K562 (cell line): Measurements from ENCODE around the gene SUSD3. TPM values are rescaled to one million over a fixed set of nuclear protein-coding genes. Genes with fewer than 3 reads are reported as not detected.
A peak's percentile ranks its signal among the peaks of the same experiment; 100 is the strongest.

Experiments
- ARNT ChIP-seq, 2 experiments: fragments of 450-650 bp; IDR thresholded peaks; 2 replicates each; pipeline ENCODE4 v1.6.1; 2016; ENCODE audit warnings: mild to moderate bottlenecking in 1 of 2
- BRD4 ChIP-seq: fragments of 200-600 bp; sonication (generic); IDR thresholded peaks from 2 replicates; pipeline ENCODE4 v1.6.1; 2017; ENCODE audit warnings: inconsistent platforms
- DMBX1 ChIP-seq: fragments of 250-450 bp; sonication (Bioruptor Pico); IDR thresholded peaks from 2 replicates; pipeline ENCODE4 v1.8.0; 2022; ENCODE audit warnings: inconsistent platforms, mild to moderate bottlenecking, moderate library complexity, borderline replicate concordance
- E4F1 ChIP-seq: fragments of 250-450 bp; sonication (Bioruptor Pico); IDR thresholded peaks from 2 replicates; pipeline ENCODE4 v1.5.0; 2021; ENCODE audit warnings: mild to moderate bottlenecking, borderline replicate concordance
- ETV6 ChIP-seq, 3 experiments: fragments of 150-350 bp in 1 of 3; sonication (generic) in 1 of 3; formaldehyde crosslinking in 1 of 3; IDR thresholded peaks; 2 replicates each; pipeline versions ENCODE4 v1.6.1 to v1.8.0; 2014 to 2022; ENCODE audit warnings: borderline replicate concordance in 2 of 3, low read depth in 2 of 3, antibody characterized with exemption in 1 of 3, low read length in 1 of 3, mild to moderate bottlenecking in 1 of 3, missing genetic modification reagents in 1 of 3
- GTF2F1 ChIP-seq: IDR thresholded peaks from 2 replicates; pipeline ENCODE4 v1.6.1; 2011; ENCODE audit warnings: low read depth, low read length, improper control_type of control experiment
- HES1 ChIP-seq: fragments of 450-650 bp; IDR thresholded peaks from 2 replicates; pipeline ENCODE4 v1.6.1; 2016; ENCODE audit warnings: low read depth, mild to moderate bottlenecking, moderate library complexity
- NONO ChIP-seq, 2 experiments: fragments of 200-400 bp in 1 of 2; fragments of 450-650 bp in 1 of 2; formaldehyde crosslinking in 1 of 2; IDR thresholded peaks; 2 replicates each; pipeline ENCODE4 v1.6.1; 2017; ENCODE audit warnings: low read depth in 2 of 2, mild to moderate bottlenecking in 2 of 2, moderate library complexity in 2 of 2, low read length in 1 of 2
- NRF1 ChIP-seq, 2 experiments: fragments of 450-650 bp; IDR thresholded peaks in 1 of 2; conservative IDR thresholded peaks in 1 of 2; 2 replicates each; pipeline ENCODE4 v1.6.1; 2014; ENCODE audit warnings: mild to moderate bottlenecking in 2 of 2
- SMARCB1 ChIP-seq: IDR thresholded peaks from 2 replicates; pipeline ENCODE4 v1.6.1; 2011; ENCODE audit warnings: improper control_type of control experiment, low read depth; ENCODE audit not compliant: insufficient read length
- TAF1 ChIP-seq: IDR thresholded peaks from 2 replicates; pipeline ENCODE4 v1.6.1; 2011; ENCODE audit warnings: mild to moderate bottlenecking, low read length, moderate library complexity; ENCODE audit not compliant: insufficient read depth, control insufficient read depth, severe bottlenecking; ENCODE audit errors: extremely low read depth
- TEAD1 ChIP-seq, 2 experiments: fragments of 450-650 bp in 1 of 2; sonication (generic) in 1 of 2; formaldehyde crosslinking; IDR thresholded peaks; 2 replicates each; pipeline versions ENCODE4 v1.4.0 to v1.8.0; 2020 to 2022; ENCODE audit warnings: mild to moderate bottlenecking in 2 of 2, missing genetic modification reagents in 1 of 2
- U2AF1 ChIP-seq: fragments of 200-400 bp; formaldehyde crosslinking; optimal IDR thresholded peaks from 2 replicates; pipeline ENCODE3; 2017; ENCODE audit warnings: mild to moderate bottlenecking, low read depth, low read length, moderate library complexity
- WHSC1 ChIP-seq: IDR thresholded peaks from one replicate; pipeline ENCODE4 v1.6.1; 2012; ENCODE audit warnings: low read length, control low read depth, inconsistent platforms
- ZNF57 ChIP-seq: fragments of 450-650 bp; formaldehyde crosslinking; IDR thresholded peaks from 2 replicates; pipeline ENCODE4 v1.4.0; 2020; ENCODE audit warnings: mild to moderate bottlenecking, moderate library complexity
- ZNF75A ChIP-seq: fragments of 450-650 bp; formaldehyde crosslinking; IDR thresholded peaks from 2 replicates; pipeline ENCODE4 v1.4.0; 2020; ENCODE audit warnings: mild to moderate bottlenecking
- polyA plus RNA-seq, 8 experiments: library from polyadenylated mRNA; depleted of rRNA in 4 of 8; stranded (reverse) in 5 of 8; unstranded in 3 of 8; fragments of >200 nt; fragmentation: Nextera tagmentation in 2 of 8; fragmentation: Illumina TruSeq in 1 of 8; extraction: Ambion mirVana in 2 of 8; extraction: Trizol in 1 of 8; gene quantifications; 2 replicates each; pipeline versions ENCODE4 v1.2.1 to v1.2.3, GENCODE V29; 2011 to 2014; ENCODE audit warnings: inconsistent platforms in 1 of 8, missing spikeins in 1 of 8
- total RNA-seq, 7 experiments: library from RNA; depleted of rRNA in 6 of 7; stranded (reverse); fragments of >200 nt in 6 of 7; fragmentation: Illumina TruSeq in 2 of 7; extraction: Trizol in 2 of 7; gene quantifications; 2 replicates each; pipeline versions ENCODE4 v1.2.1 to v1.2.3, GENCODE V29; 2011 to 2021; ENCODE audit warnings: low replicate concordance in 1 of 7
- TF ChIP-seq, protein P1 (sequence below), 3 experiments: fragments of 200-800 bp in 1 of 3; fragments of 250-450 bp in 1 of 3; fragments of 450-650 bp in 1 of 3; sonication (Bioruptor Pico) in 1 of 3; sonication (Bioruptor generic) in 1 of 3; formaldehyde crosslinking in 1 of 3; IDR thresholded peaks; 2 replicates each; pipeline versions ENCODE4 v1.6.1 to v1.8.0; 2016 to 2022; ENCODE audit warnings: mild to moderate bottlenecking in 2 of 3, missing genetic modification characterization in 2 of 3, missing compliant biosample characterization in 1 of 3, moderate library complexity in 1 of 3
- TF ChIP-seq, protein P2 (sequence below): fragments of 250-450 bp; sonication (Bioruptor Pico); IDR thresholded peaks from 2 replicates; pipeline ENCODE4 v1.8.0; 2021; ENCODE audit warnings: borderline replicate concordance, mild to moderate bottlenecking, moderate library complexity; ENCODE audit not compliant: poor library complexity, severe bottlenecking

Gene SUSD3
- total and polyA plus RNA-seq, 9 of the 15 experiments (the other 6 are each of a cell fraction or from before 2014, with no cell fraction given) = 1.3 to 21.7 (median 11.4) TPM

DNA sequence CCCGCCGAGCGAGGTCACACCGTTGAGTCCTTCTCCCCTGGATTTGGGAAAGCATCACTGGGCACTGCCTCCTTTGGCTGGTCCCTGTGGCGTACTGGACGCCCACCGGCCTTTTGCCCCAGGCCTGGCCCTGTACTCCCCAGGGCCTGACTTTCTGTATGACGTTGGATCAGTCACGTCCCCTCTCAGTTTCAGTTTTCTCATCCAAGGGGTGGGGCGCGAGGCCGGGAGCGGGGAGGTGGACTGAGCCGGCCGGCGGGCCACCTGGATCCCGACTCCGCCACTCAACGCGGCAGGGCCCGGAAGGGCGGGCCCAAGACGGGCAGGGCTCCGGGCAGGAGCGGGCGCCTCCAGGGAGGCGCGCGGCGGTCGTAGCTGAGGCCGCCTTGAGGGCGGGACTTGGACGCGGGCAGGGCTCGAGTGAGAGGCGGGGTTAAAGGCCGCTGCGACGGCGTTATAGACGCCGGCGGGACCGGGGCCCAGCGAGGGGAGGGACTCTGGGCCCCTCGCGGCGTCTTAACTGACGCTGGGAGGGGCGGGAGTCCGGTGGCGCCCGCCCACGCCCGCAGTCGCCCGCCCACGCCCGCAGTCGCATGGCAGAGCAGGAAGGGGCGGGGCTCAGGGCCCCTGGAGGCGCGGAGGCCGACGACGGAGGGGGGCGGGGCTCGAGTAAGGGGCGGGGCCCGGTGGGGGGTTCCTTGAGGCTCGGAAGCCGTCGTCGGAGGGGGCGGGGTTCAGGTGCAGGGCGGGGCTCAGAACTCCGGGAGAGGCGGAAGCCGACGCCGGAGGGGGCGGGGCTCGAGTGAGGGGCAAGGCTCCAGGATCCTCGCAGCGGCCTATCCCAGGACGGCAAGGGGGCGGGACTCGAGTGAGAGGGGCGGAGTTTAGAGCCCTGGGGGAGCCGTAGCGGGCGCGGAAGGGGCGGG is 37.0 kb downstream of the SUSD3 start (continued):
- no peak for TF ChIP-seq SMARCB1
- TF ChIP-seq, protein P1, sequence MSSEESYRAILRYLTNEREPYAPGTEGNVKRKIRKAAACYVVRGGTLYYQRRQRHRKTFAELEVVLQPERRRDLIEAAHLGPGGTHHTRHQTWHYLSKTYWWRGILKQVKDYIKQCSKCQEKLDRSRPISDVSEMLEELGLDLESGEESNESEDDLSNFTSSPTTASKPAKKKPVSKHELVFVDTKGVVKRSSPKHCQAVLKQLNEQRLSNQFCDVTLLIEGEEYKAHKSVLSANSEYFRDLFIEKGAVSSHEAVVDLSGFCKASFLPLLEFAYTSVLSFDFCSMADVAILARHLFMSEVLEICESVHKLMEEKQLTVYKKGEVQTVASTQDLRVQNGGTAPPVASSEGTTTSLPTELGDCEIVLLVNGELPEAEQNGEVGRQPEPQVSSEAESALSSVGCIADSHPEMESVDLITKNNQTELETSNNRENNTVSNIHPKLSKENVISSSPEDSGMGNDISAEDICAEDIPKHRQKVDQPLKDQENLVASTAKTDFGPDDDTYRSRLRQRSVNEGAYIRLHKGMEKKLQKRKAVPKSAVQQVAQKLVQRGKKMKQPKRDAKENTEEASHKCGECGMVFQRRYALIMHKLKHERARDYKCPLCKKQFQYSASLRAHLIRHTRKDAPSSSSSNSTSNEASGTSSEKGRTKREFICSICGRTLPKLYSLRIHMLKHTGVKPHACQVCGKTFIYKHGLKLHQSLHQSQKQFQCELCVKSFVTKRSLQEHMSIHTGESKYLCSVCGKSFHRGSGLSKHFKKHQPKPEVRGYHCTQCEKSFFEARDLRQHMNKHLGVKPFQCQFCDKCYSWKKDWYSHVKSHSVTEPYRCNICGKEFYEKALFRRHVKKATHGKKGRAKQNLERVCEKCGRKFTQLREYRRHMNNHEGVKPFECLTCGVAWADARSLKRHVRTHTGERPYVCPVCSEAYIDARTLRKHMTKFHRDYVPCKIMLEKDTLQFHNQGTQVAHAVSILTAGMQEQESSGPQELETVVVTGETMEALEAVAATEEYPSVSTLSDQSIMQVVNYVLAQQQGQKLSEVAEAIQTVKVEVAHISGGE (CRISPR knock-in tag; IDR thresholded peaks at IDR 0.05) = peak in 1 of 3 experiments; percentile 50; a peak in 1 of 6 replicates
- peak in 1 of 2 experiments; percentile 46; a peak in 1 of 4 replicates for TF ChIP-seq NONO (IDR thresholded peaks at IDR 0.05; ENCODE audit: low read depth in 2 of 2, low read length in 1 of 2)
- no peak for TF ChIP-seq ZNF57 (CRISPR knock-in tag)
- TF ChIP-seq ETV6 (IDR thresholded peaks at IDR 0.05; ENCODE audit: borderline replicate concordance in 1 of 2, low read depth in 2 of 2, low read length in 1 of 2) = no peak
- no peak for TF ChIP-seq ETV6 (CRISPR knock-in tag; IDR thresholded peaks at IDR 0.05; ENCODE audit: borderline replicate concordance)
- no peak for TF ChIP-seq E4F1 (CRISPR knock-in tag)
- TF ChIP-seq BRD4 = peak; percentile 89
- TF ChIP-seq ARNT (IDR thresholded peaks at IDR 0.05) = no peak
- TF ChIP-seq U2AF1 = peak; percentile 35
- no peak for TF ChIP-seq HES1
- no peak for TF ChIP-seq WHSC1
- no peak for TF ChIP-seq ZNF75A (CRISPR knock-in tag)
- TF ChIP-seq TAF1 = peak; percentile 70
- no peak for TF ChIP-seq TEAD1 (CRISPR knock-in tag; IDR thresholded peaks at IDR 0.05)
- TF ChIP-seq, protein P2, sequence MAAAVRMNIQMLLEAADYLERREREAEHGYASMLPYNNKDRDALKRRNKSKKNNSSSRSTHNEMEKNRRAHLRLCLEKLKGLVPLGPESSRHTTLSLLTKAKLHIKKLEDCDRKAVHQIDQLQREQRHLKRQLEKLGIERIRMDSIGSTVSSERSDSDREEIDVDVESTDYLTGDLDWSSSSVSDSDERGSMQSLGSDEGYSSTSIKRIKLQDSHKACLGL (CRISPR knock-in tag) = no peak
- TF ChIP-seq DMBX1 (CRISPR knock-in tag) = no peak
- TF ChIP-seq GTF2F1 = no peak
- peak; percentile 80 to 83 for TF ChIP-seq NRF1 (conservative IDR thresholded peaks at IDR 0.05 in 1 of 2, IDR thresholded peaks at IDR 0.05 in 1 of 2)
